ENCODE results near the gene EDA.

GRCh38 chrX:70022616-70023015 lies 406.7 kb downstream of the EDA start:
- no peak for TF ChIP-seq CTCF (IDR thresholded peaks at IDR 0.05)
- no peak for TF ChIP-seq EZH2 (IDR thresholded peaks at IDR 0.05; ENCODE audit: borderline replicate concordance, insufficient read depth, low read depth, low read length, poor library complexity, severe bottlenecking)
